ENCODE results near the gene PSMB11.

GRCh38 chr14:23069413-23069806, 27.4 kb downstream of the PSMB11 start:
- TF ChIP-seq, protein P1, sequence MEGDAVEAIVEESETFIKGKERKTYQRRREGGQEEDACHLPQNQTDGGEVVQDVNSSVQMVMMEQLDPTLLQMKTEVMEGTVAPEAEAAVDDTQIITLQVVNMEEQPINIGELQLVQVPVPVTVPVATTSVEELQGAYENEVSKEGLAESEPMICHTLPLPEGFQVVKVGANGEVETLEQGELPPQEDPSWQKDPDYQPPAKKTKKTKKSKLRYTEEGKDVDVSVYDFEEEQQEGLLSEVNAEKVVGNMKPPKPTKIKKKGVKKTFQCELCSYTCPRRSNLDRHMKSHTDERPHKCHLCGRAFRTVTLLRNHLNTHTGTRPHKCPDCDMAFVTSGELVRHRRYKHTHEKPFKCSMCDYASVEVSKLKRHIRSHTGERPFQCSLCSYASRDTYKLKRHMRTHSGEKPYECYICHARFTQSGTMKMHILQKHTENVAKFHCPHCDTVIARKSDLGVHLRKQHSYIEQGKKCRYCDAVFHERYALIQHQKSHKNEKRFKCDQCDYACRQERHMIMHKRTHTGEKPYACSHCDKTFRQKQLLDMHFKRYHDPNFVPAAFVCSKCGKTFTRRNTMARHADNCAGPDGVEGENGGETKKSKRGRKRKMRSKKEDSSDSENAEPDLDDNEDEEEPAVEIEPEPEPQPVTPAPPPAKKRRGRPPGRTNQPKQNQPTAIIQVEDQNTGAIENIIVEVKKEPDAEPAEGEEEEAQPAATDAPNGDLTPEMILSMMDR (IDR thresholded peaks at IDR 0.05) = no peak
- no peak for TF ChIP-seq EZH2 (IDR thresholded peaks at IDR 0.05; ENCODE audit: borderline replicate concordance, insufficient read depth, low read depth, low read length, poor library complexity, severe bottlenecking)
